ENCODE results near the gene KRT15. TPM values are rescaled to one million over a fixed set of nuclear protein-coding genes. Genes with fewer than 3 reads are reported as not detected.

The KRT15 gene
- total and polyA plus RNA-seq, 9 of the 15 experiments (the other 6 are each of a cell fraction or from before 2014, with no cell fraction given) = 0.28 to 4.4 (median 0.56) TPM

GRCh38 chr17:41496803-41497484 lies 21.7 kb downstream of the KRT15 start (continued):
- TF ChIP-seq CEBPZ (IDR thresholded peaks at IDR 0.05; ENCODE audit: borderline replicate concordance, low read depth, low read length) = no peak
- TF ChIP-seq NR1H2 (CRISPR knock-in tag; IDR thresholded peaks at IDR 0.05) = no peak
- TF ChIP-seq CBFA2T3 (IDR thresholded peaks at IDR 0.05) = no peak
- no peak for TF ChIP-seq TRIM25 (IDR thresholded peaks at IDR 0.05; ENCODE audit: borderline replicate concordance)
- peak; percentile 77; the same call in 1 of the 2 replicates for TF ChIP-seq ADNP (tag; IDR thresholded peaks at IDR 0.05)
- no peak for TF ChIP-seq SAFB (IDR thresholded peaks at IDR 0.05; ENCODE audit: borderline replicate concordance, low read depth, low read length)
- TF ChIP-seq NFE2L1 (tag; IDR thresholded peaks at IDR 0.05; ENCODE audit: borderline replicate concordance, low read depth) = no peak
- TF ChIP-seq PHTF2 (CRISPR knock-in tag; IDR thresholded peaks at IDR 0.05) = no peak
- no peak for TF ChIP-seq FIP1L1 (IDR thresholded peaks at IDR 0.05; ENCODE audit: low read depth, low read length, poor library complexity, severe bottlenecking)
- TF ChIP-seq ZBTB9 (CRISPR knock-in tag; IDR thresholded peaks at IDR 0.05) = no peak
- no peak for TF ChIP-seq ZBTB7A (IDR thresholded peaks at IDR 0.05; ENCODE audit: borderline replicate concordance, control insufficient read depth, low read depth, low read length)
- peak; percentile 34; the same call in 1 of the 2 replicates for TF ChIP-seq NFIC (IDR thresholded peaks at IDR 0.05)
- TF ChIP-seq TCF7L2 (IDR thresholded peaks at IDR 0.05; ENCODE audit: low read depth, low read length) = no peak
- TF ChIP-seq SMARCA4 (IDR thresholded peaks at IDR 0.05) = 0 out of 2 replicates have a peak, but pooled peaks have one; percentile 19
- no peak for TF ChIP-seq LARP7 (IDR thresholded peaks at IDR 0.05)
- 0 out of 2 replicates have a peak, but pooled peaks have one; percentile 33 for TF ChIP-seq GABPA (tag; conservative IDR thresholded peaks at IDR 0.05; ENCODE audit: low read depth)
- TF ChIP-seq CBX8 (IDR thresholded peaks at IDR 0.05; ENCODE audit: borderline replicate concordance, extremely low read depth, low read depth, low read length, poor library complexity, severe bottlenecking) = no peak
- TF ChIP-seq NFXL1 (CRISPR knock-in tag; IDR thresholded peaks at IDR 0.05) = no peak
- TF ChIP-seq ZNF41 (CRISPR knock-in tag; conservative IDR thresholded peaks at IDR 0.05) = no peak
- TF ChIP-seq ETS1 (conservative IDR thresholded peaks at IDR 0.05; ENCODE audit: control insufficient read depth, low read depth, low read length) = no peak
